Adrenal gland (tissue), 5 donors: ENCODE measurements around the gene PEX14.

ENCODE experiments used
- CTCF ChIP-seq, 6 experiments: fragments of 450-650 bp in 4 of 6; fragments of 200-600 bp in 2 of 6; sonication (generic) in 1 of 6; IDR thresholded peaks; 1 replicate in 5 of 6; 2 replicates in 1 of 6; pipeline versions ENCODE4 v1.5.1 to v1.8.0; 2016 to 2021; ENCODE audit warnings: antibody characterized with exemption in 6 of 6, mild to moderate bottlenecking in 2 of 6, moderate library complexity in 1 of 6
- POLR2A ChIP-seq, 2 donors: fragments of 450-650 bp; IDR thresholded peaks; one replicate each; pipeline ENCODE4 v1.6.1; 2017; ENCODE audit warnings: antibody characterized with exemption in 2 of 2, mild to moderate bottlenecking in 2 of 2, moderate library complexity in 1 of 2
- donor health status: DM: no; HTN: no; CAD: no.

GRCh38 chr1:10553118-10553517, 78.4 kb downstream of the PEX14 start:
- no peak for TF ChIP-seq POLR2A (IDR thresholded peaks at IDR 0.05)
- no peak for TF ChIP-seq CTCF (IDR thresholded peaks at IDR 0.05)
